Measurements from ENCODE around the gene KIF3B.

GRCh38 chr20:32301719-32302506 is 24.5 kb downstream of the KIF3B start:
- no peak for TF ChIP-seq EP300 (IDR thresholded peaks at IDR 0.05; ENCODE audit: borderline replicate concordance)
- TF ChIP-seq YY1 (IDR thresholded peaks at IDR 0.05; ENCODE audit: low read depth) = no peak
- TF ChIP-seq TAF1 (IDR thresholded peaks at IDR 0.05; ENCODE audit: low read depth) = no peak
- TF ChIP-seq USF1 (IDR thresholded peaks at IDR 0.05) = no peak
